Neural progenitor cell (in vitro differentiated cells): ENCODE data around the gene CCSER2.

Source experiments
- CTCF ChIP-seq: fragments of 200-600 bp; sonication (generic); IDR thresholded peaks from 2 replicates; pipeline ENCODE4 v1.5.1; 2017; ENCODE audit warnings: antibody characterized with exemption, mild to moderate bottlenecking
- EZH2 ChIP-seq: fragments of 200-600 bp; sonication (generic); IDR thresholded peaks from 2 replicates; pipeline ENCODE4 v1.6.1; 2017; ENCODE audit warnings: antibody characterized with exemption, mild to moderate bottlenecking, moderate library complexity

GRCh38 chr10:84550756-84551436 lies 222.5 kb downstream of the CCSER2 start:
- no peak for TF ChIP-seq CTCF
- no peak for TF ChIP-seq EZH2
